Activated T-cell treated with anti-CD3 and anti-CD28 coated beads for 1 hour (primary cell): ENCODE data around the gene MON2.
"Not testable (repeated sequence)": the region's sequence is repeated elsewhere in the genome, so short reads cannot be mapped to it uniquely, and the experiment has no call there.

Source experiments
- DNase-seq: peaks from one replicate; pipeline ENCODE4 v3.0.0-alpha.2; 2020; ENCODE audit warnings: low read depth

Gene MON2

DNA sequence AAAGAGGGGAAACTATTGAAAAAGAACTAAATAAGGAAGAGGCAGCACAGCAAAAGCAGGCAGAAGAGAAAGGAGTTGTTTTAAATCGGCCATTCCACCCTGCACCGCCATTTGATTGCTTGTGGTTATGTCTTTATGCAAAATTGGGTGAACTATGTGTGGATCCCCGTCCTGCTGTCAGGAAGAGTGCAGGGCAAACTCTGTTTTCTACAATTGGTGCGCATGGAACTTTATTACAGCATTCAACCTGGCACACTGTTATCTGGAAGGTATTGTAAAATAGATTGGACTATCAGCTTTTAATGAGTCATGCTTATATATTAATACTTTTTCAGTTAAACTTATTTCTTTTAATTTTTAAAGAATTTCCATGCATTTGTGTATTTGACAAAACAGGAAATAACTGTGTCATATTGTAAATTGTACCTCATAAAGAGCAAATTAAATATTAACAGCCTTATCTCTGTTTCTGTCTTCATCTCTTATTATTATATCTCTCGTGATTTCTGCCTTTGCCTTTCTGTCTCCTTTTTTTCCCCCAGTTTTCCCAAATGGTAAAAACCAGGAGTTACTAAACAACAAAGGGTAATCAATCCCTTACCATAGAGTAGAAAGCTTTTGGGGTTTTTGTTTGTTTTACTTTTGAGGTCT, 86.4 kb downstream of the MON2 start:
- no peak for DNase-seq

DNA sequence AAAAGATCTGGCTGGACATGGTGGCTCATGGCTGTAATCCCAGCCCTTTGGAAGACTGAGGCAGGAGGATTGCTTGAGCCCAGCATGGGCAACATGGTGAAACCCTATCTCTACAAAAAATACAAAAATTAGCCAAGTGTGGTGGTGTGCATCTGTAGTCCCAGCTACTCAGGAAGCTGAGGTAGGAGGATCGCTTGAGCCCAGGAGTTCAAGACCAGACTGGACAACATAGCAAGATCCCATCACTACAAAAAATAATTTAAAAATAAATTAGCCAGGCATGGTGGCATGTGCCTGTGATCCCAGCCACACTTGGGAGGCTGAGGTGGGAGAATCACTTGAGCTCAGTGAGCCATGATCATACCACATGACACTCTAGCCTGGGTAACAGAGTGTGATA, 92.7 kb downstream of the MON2 start:
- DNase-seq = not testable (repeated sequence)

- no peak for DNase-seq
Observed at GRCh38 chr12:62562846-62563245, 96.2 kb downstream of the MON2 start.

- no peak for DNase-seq
Observed at GRCh38 chr12:62575036-62575435, 108.4 kb downstream of the MON2 start.

- no peak for DNase-seq
Observed at GRCh38 chr12:62576503-62576902, 109.9 kb downstream of the MON2 start.

- no peak for DNase-seq
Observed at GRCh38 chr12:62578726-62579125, 112.1 kb downstream of the MON2 start.

DNA sequence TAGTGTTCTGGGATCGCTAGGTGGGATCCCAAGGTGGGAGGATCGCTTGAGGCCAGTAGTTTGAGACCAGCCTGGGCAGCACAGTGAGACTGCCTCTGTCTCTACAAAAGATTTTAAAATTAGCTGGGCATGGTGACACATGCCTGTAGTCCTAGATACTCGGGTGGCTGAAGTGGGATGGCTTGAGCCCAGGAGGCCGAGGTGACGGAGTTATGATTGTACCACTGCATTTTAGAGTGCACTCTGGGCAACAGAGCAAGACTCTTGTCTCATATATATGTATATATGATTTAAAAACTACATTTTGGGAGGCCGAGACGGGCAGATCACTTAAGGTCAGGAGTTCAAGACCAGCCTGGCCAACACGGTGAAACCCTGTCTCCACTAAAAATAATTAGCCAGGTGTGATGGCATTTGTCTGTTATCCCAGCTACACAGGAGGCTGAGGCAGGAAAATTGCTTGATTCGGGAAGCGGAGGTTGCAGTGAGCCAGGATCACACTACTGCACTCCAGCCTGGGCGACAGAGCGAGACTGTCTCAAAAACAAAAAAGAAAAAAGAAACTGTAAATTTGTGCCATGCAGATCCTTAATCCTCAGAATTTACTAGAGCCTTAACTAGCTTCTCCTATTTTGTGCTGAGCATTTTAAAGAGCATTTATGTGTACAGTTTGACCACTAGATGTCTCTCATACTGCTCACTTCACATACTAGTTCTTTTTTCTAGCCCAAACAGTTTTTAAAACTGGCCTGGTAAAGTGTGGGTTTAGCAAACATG, 114.8 kb downstream of the MON2 start:
- DNase-seq = no peak

DNA sequence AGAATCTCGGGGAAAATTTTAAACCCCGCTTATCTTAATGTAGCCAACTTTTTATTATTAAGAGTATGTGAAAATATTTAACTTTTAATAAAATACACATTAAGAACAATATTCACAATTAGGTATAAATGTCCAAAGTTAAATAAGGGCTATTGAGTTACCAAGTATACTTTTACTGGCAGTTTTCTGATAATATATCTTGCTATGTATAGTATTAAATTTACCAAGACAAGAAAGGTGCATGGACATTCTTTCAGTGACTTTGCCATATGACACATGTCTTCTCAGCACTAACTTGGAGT, 115.4 kb downstream of the MON2 start:
- no peak for DNase-seq

- no peak for DNase-seq
Observed at GRCh38 chr12:62584619-62585018, 118.0 kb downstream of the MON2 start.

- no peak for DNase-seq
Observed at GRCh38 chr12:62586850-62587249, 120.2 kb downstream of the MON2 start.

- DNase-seq = no peak
Observed at GRCh38 chr12:62588916-62589315, 122.3 kb downstream of the MON2 start.

GRCh38 chr12:62597253-62597652, 130.6 kb downstream of the MON2 start:
- no peak for DNase-seq

- no peak for DNase-seq
Observed at GRCh38 chr12:62598846-62599245, 132.2 kb downstream of the MON2 start.

DNA sequence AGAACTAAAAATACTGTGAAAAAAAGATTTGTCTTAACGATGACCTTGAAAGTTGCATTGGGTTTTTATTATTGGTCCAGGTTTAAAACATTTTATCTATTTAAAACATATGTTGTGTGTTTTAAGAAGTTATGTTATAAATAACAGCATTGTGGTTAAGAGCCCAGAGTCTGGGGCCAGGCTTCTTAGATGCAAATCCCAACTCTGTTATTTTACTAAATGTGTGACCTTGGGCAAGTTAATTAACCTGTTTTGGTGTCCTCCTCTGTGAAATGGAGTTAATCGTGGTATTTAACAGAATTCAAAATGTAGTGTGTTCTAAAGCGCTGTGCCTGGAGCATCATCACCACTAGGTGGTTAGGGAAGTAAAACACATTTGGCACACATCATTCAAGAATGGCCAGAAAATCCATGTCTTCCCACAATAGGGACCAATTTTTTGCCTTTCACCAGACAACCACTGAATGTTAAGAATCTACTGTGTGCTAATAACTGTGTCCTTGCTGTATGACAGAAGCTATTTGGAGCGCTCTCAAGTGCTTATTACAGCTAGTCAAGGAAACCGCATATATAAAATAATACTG, 133.3 kb downstream of the MON2 start:
- DNase-seq = no peak

DNA sequence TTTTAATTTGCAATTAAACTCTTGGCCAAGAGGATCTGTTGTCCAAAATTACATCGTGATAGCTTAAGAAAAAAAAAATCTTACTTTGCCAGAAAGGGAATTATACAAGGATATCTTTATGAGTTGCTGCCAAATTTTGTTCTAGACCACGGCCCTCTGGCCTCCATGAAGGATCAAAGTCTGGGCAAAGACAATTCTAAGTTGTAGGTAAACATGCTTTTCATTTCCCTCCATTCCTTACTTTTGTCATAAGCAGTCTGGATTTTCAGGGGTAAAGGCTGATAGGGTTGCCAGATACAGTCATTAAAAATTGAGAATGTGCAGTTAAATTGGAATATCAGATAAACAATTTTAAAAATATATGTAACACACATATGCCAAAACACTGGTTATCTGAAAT, 135.1 kb downstream of the MON2 start:
- DNase-seq = no peak

DNA sequence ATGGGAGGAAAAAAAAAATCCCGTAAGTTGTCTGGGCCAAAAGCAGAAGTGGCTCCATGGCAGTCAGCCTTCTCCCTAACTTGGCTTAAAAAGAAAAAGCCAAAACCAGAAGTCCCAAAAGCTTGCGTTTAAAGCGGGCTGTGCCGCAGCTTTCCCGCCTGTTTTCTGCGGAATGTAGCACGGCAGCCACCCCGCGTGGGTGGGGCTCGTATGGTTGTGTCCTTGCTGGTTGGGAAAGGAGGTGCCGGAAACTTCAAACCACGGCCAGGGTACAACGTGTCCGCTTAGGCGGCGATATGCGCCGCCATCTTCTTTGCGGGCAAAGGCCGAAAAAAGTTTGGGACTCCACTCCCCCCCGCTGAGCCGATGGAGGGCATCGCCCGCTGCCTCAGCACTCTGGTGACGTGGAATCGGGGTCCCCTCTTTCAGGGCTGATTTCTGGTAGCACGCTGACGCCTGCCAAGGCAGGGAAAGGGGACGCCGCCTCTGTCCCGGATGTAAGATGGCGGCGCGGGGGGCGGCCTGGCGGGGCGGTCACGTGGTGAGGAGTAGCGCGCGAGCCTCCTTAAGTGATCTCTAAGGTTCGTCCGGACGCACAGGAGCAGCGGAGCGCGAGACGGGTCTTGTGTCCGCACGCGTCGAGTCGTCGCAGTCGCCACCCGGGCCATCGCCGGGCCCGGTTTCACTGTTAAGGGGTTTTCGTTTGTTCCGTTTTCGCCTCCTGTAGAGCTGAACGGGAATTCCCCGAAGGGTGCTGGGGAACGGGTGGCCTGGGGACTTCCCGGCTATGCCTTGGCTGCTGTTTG, 135.8 kb downstream of the MON2 start:
- peak; percentile 79 for DNase-seq

- peak; percentile 63 for DNase-seq
Observed at GRCh38 chr12:62603061-62603810, 136.6 kb downstream of the MON2 start.

- no peak for DNase-seq
Observed at GRCh38 chr12:62603811-62604098, 137.1 kb downstream of the MON2 start.

DNA sequence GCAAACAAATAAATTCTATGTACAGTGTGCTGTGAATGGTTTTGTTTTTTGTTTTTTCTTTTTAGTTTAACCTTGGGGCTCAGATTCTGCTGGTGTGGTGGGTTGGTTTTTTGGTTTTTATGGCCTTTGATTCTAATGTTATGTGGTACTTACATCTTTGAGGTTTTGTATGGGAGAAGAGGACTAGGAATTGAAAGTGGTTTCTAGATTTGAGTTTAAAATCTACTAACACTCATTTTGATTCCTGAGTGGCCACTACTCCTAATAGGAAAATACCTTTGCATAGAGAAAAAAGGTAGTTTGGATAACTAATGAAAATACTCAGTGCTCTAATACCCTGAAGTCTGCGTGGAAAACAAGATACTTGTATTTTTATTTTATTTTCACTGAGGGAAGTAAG, 137.7 kb downstream of the MON2 start:
- no peak for DNase-seq

GRCh38 chr12:62604871-62605270, 138.2 kb downstream of the MON2 start:
- no peak for DNase-seq

DNA sequence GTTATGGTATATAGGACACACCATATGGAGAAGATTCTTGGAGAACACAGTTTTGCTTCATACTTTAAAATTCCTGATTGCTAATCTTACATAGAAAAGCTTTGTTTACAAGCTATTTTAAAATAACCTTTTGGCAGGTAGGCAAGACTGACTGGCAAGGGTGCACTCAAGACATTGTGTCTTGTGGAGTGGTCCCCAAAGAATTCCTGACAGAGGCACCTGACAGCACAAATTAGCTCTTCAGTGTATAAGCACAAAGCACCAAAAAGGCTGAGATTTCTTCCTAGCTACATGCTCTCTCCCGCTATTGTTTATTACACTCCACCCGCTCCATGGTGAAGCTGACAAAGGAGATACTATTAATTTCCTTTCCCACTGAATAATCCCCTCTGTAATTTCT, 139.4 kb downstream of the MON2 start:
- no peak for DNase-seq

- DNase-seq = no peak
Observed at GRCh38 chr12:62606654-62607053, 140.0 kb downstream of the MON2 start.
